Measurements from ENCODE around the gene BICD1. TPM values are rescaled to one million over a fixed set of nuclear protein-coding genes. Genes with fewer than 3 reads are reported as not detected.

BICD1 gene
- polyA plus RNA-seq, 1 of the 3 experiments (the other 2 are of a cell fraction) = 12.1 TPM

GRCh38 chr12:32134101-32134888 lies 27.6 kb downstream of the BICD1 start:
- Histone ChIP-seq H3K9ac (no peak overlapping the region), H3K4me2 (peak overlapping the region; percentile 30), H3K27ac (ENCODE audit: low read depth in 2 of 2, low read length in 1 of 2) (peak overlapping the region; percentile 23 to 50; a peak in 3 of 4 replicates), H3F3A (replicated peaks; ENCODE audit: insufficient read depth) (peaks cover 15% of the 10 kb centered on the region), H3K27me3 (ENCODE audit: insufficient read depth) (no peaks in the 10 kb centered on the region), H3K9me3 (no peaks in the 10 kb centered on the region), H3K36me3 (replicated peaks in 1 of 2; ENCODE audit: control insufficient read depth in 1 of 2, insufficient read depth in 2 of 2, low read length in 1 of 2) (peaks cover 0 to 8% of the 10 kb centered on the region in 2 experiments), H3K79me2 (ENCODE audit: insufficient read depth) (peaks cover 77% of the 10 kb centered on the region), H4K20me1 (ENCODE audit: insufficient read depth) (no peaks in the 10 kb centered on the region; the same call in 1 of the 2 replicates), H3K4me1 (ENCODE audit: control insufficient read depth in 1 of 2, insufficient read depth in 2 of 2, low read depth in 1 of 2, low read length in 1 of 2) (peaks cover 12 to 15% of the 10 kb centered on the region in 2 experiments; a peak in 2 of 4 replicates), H3K4me3 (ENCODE audit: low read depth in 2 of 2, low read length in 1 of 2) (no peak overlapping the region), H2AFZ (ENCODE audit: low read depth) (peak overlapping the region; percentile 1; the same call in 1 of the 2 replicates), H3K9me2 (no peaks in the 10 kb centered on the region)
- ChIA-PET CTCF (interaction anchor here (0.8 kb wide), 1 partner anchor 55 kb away, joined by 3 read pairs; no protein-coding TSS in a partner anchor), POLR2A (no interaction called here)
- peak; percentile 47 for DNase-seq
- WGBS (ENCODE audit: low lambda C conversion rate) = 58% methylated on average over 8 of the region's 8 CpGs
- TF ChIP-seq EZH2phosphoT487 (IDR thresholded peaks at IDR 0.05; ENCODE audit: borderline replicate concordance, low read depth) = no peak
- TF ChIP-seq SIN3A (IDR thresholded peaks at IDR 0.05; ENCODE audit: borderline replicate concordance, low read depth, low read length) = no peak
- TF ChIP-seq NRF1 (IDR thresholded peaks at IDR 0.05; ENCODE audit: low read depth, low read length) = no peak
- no peak for TF ChIP-seq USF1 (IDR thresholded peaks at IDR 0.05; ENCODE audit: borderline replicate concordance, low read depth)
- no peak for TF ChIP-seq YY1 (IDR thresholded peaks at IDR 0.05; ENCODE audit: low read depth)
- TF ChIP-seq POLR2AphosphoS5 (IDR thresholded peaks at IDR 0.05; ENCODE audit: low read depth, low read length) = no peak
- no peak for TF ChIP-seq RXRA (IDR thresholded peaks at IDR 0.05; ENCODE audit: borderline replicate concordance, low read depth)
- TF ChIP-seq ZBTB33 (IDR thresholded peaks at IDR 0.05; ENCODE audit: borderline replicate concordance, low read depth) = no peak
- no peak for TF ChIP-seq GABPA (IDR thresholded peaks at IDR 0.05; ENCODE audit: low read depth)
- TF ChIP-seq SMC3 (IDR thresholded peaks at IDR 0.05; ENCODE audit: low read depth, low read length) = no peak
- TF ChIP-seq FOXM1 (IDR thresholded peaks at IDR 0.05; ENCODE audit: low read depth) = no peak
- TF ChIP-seq USF2 (IDR thresholded peaks at IDR 0.05; ENCODE audit: borderline replicate concordance, low read depth, low read length) = no peak
- no peak for TF ChIP-seq REST (IDR thresholded peaks at IDR 0.05; ENCODE audit: low read depth, low read length)
- no peak for TF ChIP-seq RCOR1 (IDR thresholded peaks at IDR 0.05; ENCODE audit: low read length)
- no peak for TF ChIP-seq TEAD4 (IDR thresholded peaks at IDR 0.05; ENCODE audit: borderline replicate concordance, insufficient read depth)
- peak; percentile 43; the same call in 1 of the 2 replicates for TF ChIP-seq PBX3 (IDR thresholded peaks at IDR 0.05)
- peak; percentile 84 for TF ChIP-seq GATA2 (CRISPR knock-in tag; IDR thresholded peaks at IDR 0.05)
- TF ChIP-seq RAD21 (IDR thresholded peaks at IDR 0.05; ENCODE audit: low read length) = no peak
- no peak for TF ChIP-seq MEF2A (IDR thresholded peaks at IDR 0.05; ENCODE audit: borderline replicate concordance, low read depth)
- TF ChIP-seq MAX (IDR thresholded peaks at IDR 0.05; ENCODE audit: low read depth) = no peak
- TF ChIP-seq ELF1 (IDR thresholded peaks at IDR 0.05) = no peak
- peak; percentile 12; the same call in 1 of the 2 replicates for TF ChIP-seq MXI1 (IDR thresholded peaks at IDR 0.05; ENCODE audit: low read depth, low read length)
- TF ChIP-seq IRF3 (IDR thresholded peaks at IDR 0.05; ENCODE audit: low read depth, low read length) = no peak
